Mononuclear cell (primary cell): ENCODE data around the gene EPB41L3. TPM values are rescaled to one million over a fixed set of nuclear protein-coding genes. Genes with fewer than 3 reads are reported as not detected.

ENCODE experiments used
- H3K27me3 ChIP-seq: 2 replicates; pipeline ENCODE4 v1.6.0; 2011; ENCODE audit warnings: low read length, control low read depth; ENCODE audit not compliant: insufficient read depth
- H3K4me1 ChIP-seq: 2 replicates; pipeline ENCODE4 v1.5.1; 2011; ENCODE audit warnings: mild to moderate bottlenecking, low read length, control low read depth; ENCODE audit not compliant: insufficient read depth
- H3K4me3 ChIP-seq: 2 replicates; pipeline ENCODE4 v1.5.1; 2011; ENCODE audit warnings: mild to moderate bottlenecking, low read length, moderate library complexity
- H3K9me3 ChIP-seq: 2 replicates; pipeline ENCODE4 v1.5.1; 2011; ENCODE audit warnings: low read depth, mild to moderate bottlenecking, control low read depth, low read length
- total RNA-seq: library from RNA; depleted of rRNA; stranded (reverse); fragments of >200 nt; gene quantifications from one replicate; pipeline ENCODE4 v1.2.3, GENCODE V29; 2012

EPB41L3 gene
- total RNA-seq, 1 donor = 24.9 TPM

- H3K27me3 ChIP-seq = no peaks in the 10 kb centered on the region
- H3K9me3 ChIP-seq = no peaks in the 10 kb centered on the region
- no peak overlapping the region for H3K4me3 ChIP-seq
- no peaks in the 10 kb centered on the region for H3K4me1 ChIP-seq
These were observed 113.7 kb downstream of the EPB41L3 start for GRCh38 chr18:5430131-5430530.

GRCh38 chr18:5429681-5430080 is 114.1 kb downstream of the EPB41L3 start:
- Histone ChIP-seq H3K4me1 (no peaks in the 10 kb centered on the region), H3K4me3 (no peak overlapping the region), H3K9me3 (no peaks in the 10 kb centered on the region), H3K27me3 (no peaks in the 10 kb centered on the region)

GRCh38 chr18:5425721-5426120 is 118.1 kb downstream of the EPB41L3 start:
- Histone ChIP-seq H3K4me3 (no peak overlapping the region), H3K4me1 (no peaks in the 10 kb centered on the region), H3K27me3 (no peaks in the 10 kb centered on the region), H3K9me3 (no peaks in the 10 kb centered on the region)

GRCh38 chr18:5424903-5425664 is 118.7 kb downstream of the EPB41L3 start:
- no peaks in the 10 kb centered on the region for H3K4me1 ChIP-seq
- no peaks in the 10 kb centered on the region for H3K27me3 ChIP-seq
- no peaks in the 10 kb centered on the region for H3K9me3 ChIP-seq
- H3K4me3 ChIP-seq = no peak overlapping the region

GRCh38 chr18:5422626-5423025 is 121.2 kb downstream of the EPB41L3 start:
- H3K4me3 ChIP-seq = no peak overlapping the region
- no peaks in the 10 kb centered on the region for H3K27me3 ChIP-seq
- H3K4me1 ChIP-seq = peaks cover 16% of the 10 kb centered on the region
- H3K9me3 ChIP-seq = no peaks in the 10 kb centered on the region

- H3K27me3 ChIP-seq = no peaks in the 10 kb centered on the region
- peaks cover 22% of the 10 kb centered on the region for H3K4me1 ChIP-seq
- no peaks in the 10 kb centered on the region for H3K9me3 ChIP-seq
- no peak overlapping the region for H3K4me3 ChIP-seq
These were observed 121.8 kb downstream of the EPB41L3 start for GRCh38 chr18:5421981-5422380.

- Histone ChIP-seq H3K9me3 (no peaks in the 10 kb centered on the region), H3K4me1 (peaks cover 22% of the 10 kb centered on the region), H3K27me3 (no peaks in the 10 kb centered on the region), H3K4me3 (no peak overlapping the region)
These were observed 122.9 kb downstream of the EPB41L3 start for GRCh38 chr18:5420906-5421305.

- Histone ChIP-seq H3K4me1 (peaks cover 22% of the 10 kb centered on the region), H3K4me3 (no peak overlapping the region), H3K9me3 (no peaks in the 10 kb centered on the region), H3K27me3 (no peaks in the 10 kb centered on the region)
These were observed 124.2 kb downstream of the EPB41L3 start for GRCh38 chr18:5419601-5420000.

- no peaks in the 10 kb centered on the region for H3K27me3 ChIP-seq
- peaks cover 22% of the 10 kb centered on the region for H3K4me1 ChIP-seq
- no peaks in the 10 kb centered on the region for H3K9me3 ChIP-seq
- H3K4me3 ChIP-seq = no peak overlapping the region
These were observed 124.8 kb downstream of the EPB41L3 start for GRCh38 chr18:5419030-5419429.

GRCh38 chr18:5417342-5417741 is 126.5 kb downstream of the EPB41L3 start:
- no peaks in the 10 kb centered on the region for H3K27me3 ChIP-seq
- H3K4me1 ChIP-seq = peaks cover 22% of the 10 kb centered on the region
- H3K4me3 ChIP-seq = no peak overlapping the region
- no peaks in the 10 kb centered on the region for H3K9me3 ChIP-seq

- Histone ChIP-seq H3K4me1 (peaks cover 22% of the 10 kb centered on the region), H3K27me3 (no peaks in the 10 kb centered on the region), H3K4me3 (no peak overlapping the region), H3K9me3 (no peaks in the 10 kb centered on the region)
These were observed 127.7 kb downstream of the EPB41L3 start for GRCh38 chr18:5416112-5416511.

GRCh38 chr18:5415665-5416064 is 128.1 kb downstream of the EPB41L3 start:
- no peaks in the 10 kb centered on the region for H3K27me3 ChIP-seq
- H3K9me3 ChIP-seq = no peaks in the 10 kb centered on the region
- no peak overlapping the region for H3K4me3 ChIP-seq
- H3K4me1 ChIP-seq = peaks cover 22% of the 10 kb centered on the region

GRCh38 chr18:5415031-5415430 is 128.8 kb downstream of the EPB41L3 start:
- H3K27me3 ChIP-seq = no peaks in the 10 kb centered on the region
- H3K4me3 ChIP-seq = no peak overlapping the region
- H3K4me1 ChIP-seq = peaks cover 22% of the 10 kb centered on the region
- no peaks in the 10 kb centered on the region for H3K9me3 ChIP-seq

- Histone ChIP-seq H3K27me3 (no peaks in the 10 kb centered on the region), H3K4me1 (peaks cover 22% of the 10 kb centered on the region), H3K9me3 (no peaks in the 10 kb centered on the region), H3K4me3 (no peak overlapping the region)
These were observed 129.3 kb downstream of the EPB41L3 start for GRCh38 chr18:5414546-5414945.

- no peaks in the 10 kb centered on the region for H3K9me3 ChIP-seq
- no peak overlapping the region for H3K4me3 ChIP-seq
- no peaks in the 10 kb centered on the region for H3K27me3 ChIP-seq
- peaks cover 14% of the 10 kb centered on the region for H3K4me1 ChIP-seq
These were observed 130.3 kb downstream of the EPB41L3 start for GRCh38 chr18:5413447-5413846.

- no peaks in the 10 kb centered on the region for H3K9me3 ChIP-seq
- H3K4me3 ChIP-seq = no peak overlapping the region
- H3K4me1 ChIP-seq = no peaks in the 10 kb centered on the region
- H3K27me3 ChIP-seq = no peaks in the 10 kb centered on the region
These were observed 133.2 kb downstream of the EPB41L3 start for GRCh38 chr18:5410582-5410981.
